Cardiac muscle cell (in vitro differentiated cells and primary cell): ENCODE data around the gene DUS1L. TPM values are rescaled to one million over a fixed set of nuclear protein-coding genes. Genes with fewer than 3 reads are reported as not detected.

Experiments used
- DNase-seq, 2 donors: peaks; one replicate each; pipeline versions ENCODE4 v3.0.0 to v3.0.0-alpha.2; 2010 to 2017; ENCODE audit warnings: low read depth in 1 of 2, low spot score in 1 of 2
- H3K27ac ChIP-seq: fragments of 200-600 bp; sonication (generic); 2 replicates; pipeline ENCODE4 v1.5.1; 2016
- H3K27me3 ChIP-seq: fragments of 200-600 bp; sonication (generic); 2 replicates; pipeline ENCODE4 v1.6.0; 2016; ENCODE audit warnings: control low read depth
- H3K36me3 ChIP-seq: fragments of 200-600 bp; sonication (generic); 2 replicates; pipeline ENCODE4 v1.5.1; 2016; ENCODE audit warnings: control low read depth
- H3K4me1 ChIP-seq: fragments of 200-600 bp; sonication (generic); 2 replicates; pipeline ENCODE4 v1.8.1; 2017; ENCODE audit warnings: low read depth, mild to moderate bottlenecking, mixed run types
- H3K4me3 ChIP-seq: fragments of 200-600 bp; sonication (generic); 2 replicates; pipeline ENCODE4 v1.5.1; 2016; ENCODE audit warnings: mild to moderate bottlenecking
- H3K9me3 ChIP-seq: fragments of 200-600 bp; sonication (generic); 2 replicates; pipeline ENCODE4 v1.5.1; 2017; ENCODE audit warnings: low read depth, mild to moderate bottlenecking, control low read depth
- CTCF ChIP-seq: IDR thresholded peaks from 2 replicates; pipeline ENCODE4 v1.5.1; 2012; ENCODE audit warnings: low read depth, mild to moderate bottlenecking, low read length
- polyA plus RNA-seq: library from polyadenylated mRNA; unstranded; fragments of >200 nt; fragmentation: Nextera tagmentation; extraction: Ambion mirVana; gene quantifications from 2 replicates; pipeline ENCODE4 v1.2.1, GENCODE V29; 2016
- total RNA-seq: library from RNA; depleted of rRNA; stranded (reverse); fragments of >200 nt; gene quantifications from 2 replicates; pipeline ENCODE4 v1.2.3, GENCODE V29; 2016

Gene DUS1L
- total and polyA plus RNA-seq, 2 experiments from 2014 or later: 183 to 184 TPM

- Histone ChIP-seq H3K4me3 (no peak overlapping the region), H3K27ac (no peak overlapping the region), H3K27me3 (no peaks in the 10 kb centered on the region), H3K9me3 (no peaks in the 10 kb centered on the region), H3K36me3 (peaks cover 75% of the 10 kb centered on the region), H3K4me1 (peaks cover 6% of the 10 kb centered on the region)
- no peak for TF ChIP-seq CTCF
- DNase-seq: no peak
Measured at GRCh38 chr17:82091264-82092066, 25.9 kb upstream of the DUS1L start.

GRCh38 chr17:82090549-82091263 is 25.1 kb upstream of the DUS1L start:
- no peak for TF ChIP-seq CTCF
- Histone ChIP-seq H3K27me3 (no peaks in the 10 kb centered on the region), H3K9me3 (no peaks in the 10 kb centered on the region), H3K36me3 (peaks cover 82% of the 10 kb centered on the region), H3K27ac (no peak overlapping the region), H3K4me3 (no peak overlapping the region), H3K4me1 (no peaks in the 10 kb centered on the region)
- DNase-seq: no peak

- Histone ChIP-seq H3K27me3 (no peaks in the 10 kb centered on the region), H3K36me3 (peaks cover 83% of the 10 kb centered on the region), H3K9me3 (no peaks in the 10 kb centered on the region), H3K27ac (no peak overlapping the region), H3K4me1 (no peaks in the 10 kb centered on the region), H3K4me3 (no peak overlapping the region)
- DNase-seq: no peak
- TF ChIP-seq CTCF: no peak
Measured at GRCh38 chr17:82089723-82090548, 24.3 kb upstream of the DUS1L start.

- DNase-seq: no peak
- no peak overlapping the region for H3K27ac ChIP-seq
Measured at GRCh38 chr17:82088838-82089722, 23.5 kb upstream of the DUS1L start.

More at GRCh38 chr17:82088838-82089722, 23.5 kb upstream of the DUS1L start:
- TF ChIP-seq CTCF: no peak
- H3K4me1 ChIP-seq: no peaks in the 10 kb centered on the region
- H3K36me3 ChIP-seq: peaks cover 89% of the 10 kb centered on the region
- no peak overlapping the region for H3K4me3 ChIP-seq
- no peaks in the 10 kb centered on the region for H3K27me3 ChIP-seq
- H3K9me3 ChIP-seq: no peaks in the 10 kb centered on the region
